Activated CD4-positive, alpha-beta T cell treated with anti-CD3 and anti-CD28 coated beads for 36 hours (primary cell): ENCODE data around the gene COL8A2. TPM values are rescaled to one million over a fixed set of nuclear protein-coding genes. Genes with fewer than 3 reads are reported as not detected.
A peak's percentile ranks its signal among the peaks of the same experiment; 100 is the strongest.

ENCODE experiments used
- ATAC-seq: fragments of 200-7000 bp; cut with Tn5 transposase; one replicate; pipeline ENCODE4 v1.10.0; 2021; ENCODE audit warnings: mild to moderate bottlenecking, moderate library complexity
- CTCF ChIA-PET: fragments of 350-600 bp; sonication (Branson Sonifier 250); formaldehyde crosslinking; loops from one replicate; lab custom pipeline; 2021; ENCODE audit warnings: antibody characterized with exemption; lab: Charles Lee
- POLR2A ChIA-PET: fragments of 350-600 bp; sonication (Branson Sonifier 250); formaldehyde crosslinking; loops from one replicate; lab custom pipeline; 2021; ENCODE audit warnings: antibody characterized with exemption, inconsistent platforms; lab: Charles Lee
- DNase-seq: peaks from one replicate; pipeline ENCODE4 v3.0.0-alpha.2; 2020
- H3K27ac Mint-ChIP-seq: one replicate; pipeline ENCODE4 v1.8.0; 2021; ENCODE audit warnings: mixed read lengths
- H3K27me3 Mint-ChIP-seq: one replicate; pipeline ENCODE4 v1.8.0; 2021; ENCODE audit warnings: mixed read lengths
- H3K36me3 Mint-ChIP-seq: one replicate; pipeline ENCODE4 v1.8.0; 2021; ENCODE audit warnings: low read depth, mixed read lengths
- H3K4me1 Mint-ChIP-seq: one replicate; pipeline ENCODE4 v1.8.0; 2021; ENCODE audit warnings: mixed read lengths
- H3K4me3 Mint-ChIP-seq: one replicate; pipeline ENCODE4 v1.8.0; 2021; ENCODE audit warnings: mild to moderate bottlenecking, moderate library complexity, mixed read lengths
- H3K9me3 Mint-ChIP-seq: one replicate; pipeline ENCODE4 v1.8.0; 2021; ENCODE audit warnings: low read depth, mixed read lengths
- intact Hi-C, 2 experiments: fragments of 100-400 bp; cut with DNase I in 1 of 2; cut with micrococcal nuclease in 1 of 2; formaldehyde crosslinking; loops; one replicate each; pipeline versions ENCODE4 v1.14.2 to v1.15.1; 2022 to 2024; cut with DNase I, micrococcal nuclease
- total RNA-seq, 2 experiments: library from RNA; stranded (reverse); gene quantifications; one replicate each; pipeline ENCODE4 v1.2.3, GENCODE V29; 2021

Gene COL8A2
- total RNA-seq, 2 experiments from 2014 or later: 0.05 TPM

DNA sequence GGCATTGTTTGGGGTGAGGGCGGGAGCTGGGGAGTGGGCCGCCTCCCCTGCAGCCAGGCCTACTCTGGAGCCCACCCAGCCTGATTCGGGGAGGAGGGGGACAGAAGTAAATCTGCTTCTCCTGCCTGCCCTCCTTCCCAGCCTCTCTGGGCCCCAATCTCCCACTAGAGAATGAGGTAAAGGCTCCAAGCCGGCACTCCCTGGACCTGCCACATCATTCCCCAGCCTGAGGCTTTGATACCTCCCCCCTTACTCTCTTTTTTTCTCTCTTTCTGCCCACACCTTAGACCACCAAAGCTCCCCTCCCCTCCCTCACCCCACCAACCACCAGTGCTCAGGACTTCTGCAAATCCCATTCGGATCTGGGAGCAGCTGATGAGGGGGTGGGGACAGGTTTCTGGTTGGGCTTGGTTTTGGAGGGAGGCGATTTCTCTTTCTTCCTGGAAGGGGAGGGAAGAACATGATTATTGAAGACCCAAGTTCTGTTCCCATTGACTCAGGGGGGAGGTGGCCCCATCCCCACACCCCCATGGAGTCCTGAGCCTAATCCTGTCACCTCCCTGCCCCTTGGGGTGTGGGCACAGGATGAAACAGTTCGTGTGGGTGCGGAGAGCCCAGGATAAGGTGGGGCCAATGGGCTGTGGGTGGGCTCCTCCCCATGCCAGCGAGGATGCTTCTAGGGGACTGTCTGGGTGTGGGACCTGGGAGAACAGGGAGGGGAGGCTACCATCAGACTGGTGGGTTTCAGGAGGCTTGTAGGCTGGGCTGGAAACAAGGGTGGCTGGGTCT lies 32.3 kb upstream of the COL8A2 start:
- H3K36me3 Mint-ChIP-seq: peaks cover 35% of the 10 kb centered on the region
- peak overlapping the region; percentile 89 for H3K27ac Mint-ChIP-seq
- H3K9me3 Mint-ChIP-seq: no peaks in the 10 kb centered on the region
- peak; percentile 32 for DNase-seq
- no peaks in the 10 kb centered on the region for H3K27me3 Mint-ChIP-seq
- H3K4me1 Mint-ChIP-seq: peaks cover 63% of the 10 kb centered on the region
- CTCF ChIA-PET: interaction anchor here (0.6 to 1.3 kb wide), 3 partner anchors 58 to 144 kb away, joined by 3 read pairs; no protein-coding TSS in a partner anchor
- POLR2A ChIA-PET: interaction anchor here (1.0 to 1.2 kb wide), 2 partner anchors 67 to 230 kb away, joined by 3 to 4 read pairs; partner anchors contain the start of gene THRAP3
- ATAC-seq: no peak
- peak overlapping the region; percentile 88 for H3K4me3 Mint-ChIP-seq
- intact Hi-C loops: loop anchor here (1.0 to 5.0 kb wide), 3 partner anchors 8 to 1290 kb away; partner anchors contain the start of genes SFPQ (in 1 of the 2) and TRAPPC3 (in 1 of the 2)

GRCh38 chr1:36156329-36157114 lies 31.5 kb upstream of the COL8A2 start:
- intact Hi-C loops: loop anchor here (1.0 to 5.0 kb wide), 5 partner anchors 7 to 1289 kb away; partner anchors contain the start of genes SFPQ (in 1 of the 2), THRAP3 (in 1 of the 2) and TRAPPC3 (in 1 of the 2)
- H3K4me3 Mint-ChIP-seq: peak overlapping the region; percentile 88
- POLR2A ChIA-PET: interaction anchor here (0.9 to 1.2 kb wide), 4 partner anchors 67 to 230 kb away, joined by 3 to 5 read pairs (median 4); partner anchors contain the start of gene THRAP3
- peaks cover 63% of the 10 kb centered on the region for H3K4me1 Mint-ChIP-seq
- H3K27me3 Mint-ChIP-seq: no peaks in the 10 kb centered on the region
- CTCF ChIA-PET: interaction anchor here (0.6 to 1.3 kb wide), 4 partner anchors 32 to 145 kb away, joined by 3 to 4 read pairs (median 3); no protein-coding TSS in a partner anchor
- DNase-seq (peak; percentile 82), ATAC-seq (peak; percentile 20)
- H3K36me3 Mint-ChIP-seq: peaks cover 28% of the 10 kb centered on the region
- peak overlapping the region; percentile 89 for H3K27ac Mint-ChIP-seq
- H3K9me3 Mint-ChIP-seq: no peaks in the 10 kb centered on the region

DNA sequence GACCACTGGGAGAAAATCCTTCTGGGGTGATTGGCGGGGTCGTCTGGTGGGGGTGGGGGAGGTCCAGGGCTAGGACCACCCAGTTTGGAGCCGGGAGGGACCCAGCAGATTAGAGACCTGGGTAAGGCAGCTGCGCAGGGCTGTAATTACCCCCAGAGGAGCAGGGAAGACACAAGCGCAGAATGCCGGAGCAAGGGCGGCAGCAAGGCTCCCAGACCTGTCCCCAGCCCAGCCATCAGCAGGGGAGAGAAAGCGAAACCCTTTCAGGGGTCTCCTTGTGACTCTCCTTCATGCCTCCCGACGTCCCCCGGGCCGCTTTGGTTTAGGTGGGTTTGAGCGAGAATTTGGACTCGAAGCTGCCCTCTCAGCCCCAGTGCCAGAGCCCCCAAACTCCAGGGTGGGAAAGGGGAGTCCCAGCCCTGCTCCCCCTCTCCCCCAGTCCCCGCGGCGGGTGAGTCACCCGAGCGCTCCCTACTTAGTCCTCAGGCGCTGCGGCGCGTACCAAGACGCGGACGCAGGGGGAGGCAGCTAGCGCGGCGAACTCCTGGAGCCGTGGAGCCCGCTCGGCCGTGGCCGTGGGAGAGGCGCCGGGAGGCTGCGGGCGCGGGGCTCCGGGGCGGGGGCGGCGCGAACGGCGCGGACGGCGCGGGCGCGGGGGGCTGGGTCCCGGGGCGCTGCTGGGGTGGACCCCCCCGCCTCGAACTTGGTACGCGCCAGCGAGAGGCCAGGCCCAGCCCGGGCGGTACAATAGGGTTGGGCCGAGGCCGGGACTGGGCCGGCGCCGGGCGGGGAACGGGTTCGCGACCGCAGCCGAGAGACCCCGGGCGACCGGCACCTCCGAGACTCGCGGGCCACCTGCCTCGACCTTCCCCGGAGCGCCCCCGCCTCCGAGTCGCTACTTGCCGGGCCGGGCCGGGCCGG lies 30.6 kb upstream of the COL8A2 start, which contains the start of gene MAP7D1:
MAP7D1 (plus strand) TSS at position 753 of the 921 bp plus-strand sequence. CDS start 258 bp downstream, outside the sequence.
- Mint-ChIP-seq H3K27ac (peak within 1 kb of the TSS; percentile 90), H3K36me3 (peaks cover 24% of the 10 kb centered on the region), H3K27me3 (no peaks in the 10 kb centered on the region), H3K9me3 (no peaks in the 10 kb centered on the region), H3K4me3 (peak within 1 kb of the TSS; percentile 88), H3K4me1 (peaks cover 68% of the 10 kb centered on the region)
- ChIA-PET CTCF (interaction anchor here (0.7 to 1.4 kb wide), 5 partner anchors 33 to 1079 kb away, joined by 3 to 6 read pairs (median 5); no protein-coding TSS in a partner anchor), POLR2A (interaction anchor here (0.9 to 1.0 kb wide), 2 partner anchors 68 kb away, joined by 4 to 5 read pairs; partner anchors contain the start of gene THRAP3)
- ATAC-seq: peak; percentile 57
- DNase-seq: peak; percentile 92
- intact Hi-C loops: loop anchor here in 1 of 2 experiments (1.0 to 5.0 kb wide), 4 partner anchors 69 to 1288 kb away; partner anchors contain the start of genes SFPQ and THRAP3

DNA sequence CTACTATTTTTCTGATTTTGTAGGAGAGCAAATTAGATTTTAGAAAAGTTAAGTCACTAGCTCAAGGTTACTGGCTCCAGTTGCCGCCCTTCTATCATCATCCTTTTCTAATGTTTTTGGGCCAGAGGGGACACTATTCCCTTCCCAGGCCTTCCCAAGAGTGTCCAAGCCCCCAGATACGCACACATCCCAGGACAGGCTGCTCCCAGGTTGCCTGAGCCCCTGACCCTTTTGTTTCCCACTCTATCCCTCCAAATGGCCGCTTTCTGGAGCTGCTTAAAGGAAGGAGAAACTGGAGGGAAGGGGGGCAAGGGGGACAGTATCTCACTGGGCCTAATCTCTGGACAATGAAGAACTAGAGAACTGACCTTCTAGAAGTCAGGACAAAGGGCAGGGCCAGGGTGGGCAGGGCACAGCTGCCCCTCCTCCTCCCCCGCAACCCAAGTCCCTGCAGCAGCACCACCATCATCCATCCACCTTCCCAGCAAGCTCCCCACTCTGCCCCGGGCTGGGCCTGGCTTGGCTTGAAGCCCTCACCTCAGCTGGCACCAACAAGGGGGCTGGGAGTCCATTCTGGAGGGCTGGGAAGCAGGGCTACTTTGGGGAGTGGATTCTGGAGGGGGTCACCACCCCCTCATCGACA lies 29.9 kb upstream of the COL8A2 start:
- Mint-ChIP-seq H3K9me3 (no peaks in the 10 kb centered on the region), H3K36me3 (peaks cover 21% of the 10 kb centered on the region), H3K27ac (peak overlapping the region; percentile 90), H3K27me3 (no peaks in the 10 kb centered on the region), H3K4me3 (peak overlapping the region; percentile 78), H3K4me1 (peaks cover 68% of the 10 kb centered on the region)
- peak; percentile 26 for DNase-seq
- no peak for ATAC-seq
- intact Hi-C loops: loop anchor here in 1 of 2 experiments (5.0 kb wide), 3 partner anchors 963 to 1322 kb away; partner anchors contain the start of gene SFPQ
- CTCF ChIA-PET: interaction anchor here (0.7 to 1.4 kb wide), 3 partner anchors 131 to 1078 kb away, joined by 5 to 6 read pairs (median 5); no protein-coding TSS in a partner anchor
- POLR2A ChIA-PET: no interaction called here

- H3K9me3 Mint-ChIP-seq: no peaks in the 10 kb centered on the region
- ChIA-PET POLR2A (no interaction called here), CTCF (interaction anchor here (1.2 to 1.4 kb wide), 3 partner anchors 34 to 146 kb away, joined by 5 to 7 read pairs (median 5); no protein-coding TSS in a partner anchor)
- ATAC-seq (no peak), DNase-seq (no peak)
- H3K4me1 Mint-ChIP-seq: peaks cover 66% of the 10 kb centered on the region
- intact Hi-C loops: loop anchor here in 1 of 2 experiments (5.0 kb wide), 1 partner anchor 1323 kb away; no protein-coding TSS in a partner anchor
- H3K4me3 Mint-ChIP-seq: peak overlapping the region; percentile 78
- H3K36me3 Mint-ChIP-seq: peaks cover 15% of the 10 kb centered on the region
- no peaks in the 10 kb centered on the region for H3K27me3 Mint-ChIP-seq
- peak overlapping the region; percentile 90 for H3K27ac Mint-ChIP-seq
These were observed 29.3 kb upstream of the COL8A2 start for GRCh38 chr1:36154335-36154734.

GRCh38 chr1:36153476-36153875 lies 28.5 kb upstream of the COL8A2 start:
- peaks cover 13% of the 10 kb centered on the region for H3K36me3 Mint-ChIP-seq
- peak overlapping the region; percentile 84 for H3K27ac Mint-ChIP-seq
- ChIA-PET POLR2A (no interaction called here), CTCF (interaction anchor here (0.9 to 1.4 kb wide), 4 partner anchors 9 to 132 kb away, joined by 3 to 7 read pairs (median 4); no protein-coding TSS in a partner anchor)
- H3K27me3 Mint-ChIP-seq: no peaks in the 10 kb centered on the region
- no peak for ATAC-seq
- peaks cover 64% of the 10 kb centered on the region for H3K4me1 Mint-ChIP-seq
- no peak for DNase-seq
- intact Hi-C loops: loop anchor here in 1 of 2 experiments (5.0 kb wide), 1 partner anchor 1324 kb away; no protein-coding TSS in a partner anchor
- no peaks in the 10 kb centered on the region for H3K9me3 Mint-ChIP-seq
- H3K4me3 Mint-ChIP-seq: peak overlapping the region; percentile 18

- H3K27ac Mint-ChIP-seq: peak overlapping the region; percentile 90
- CTCF ChIA-PET: interaction anchor here (0.7 to 3.9 kb wide), 5 partner anchors 10 to 592 kb away, joined by 3 to 65 read pairs (median 4); no protein-coding TSS in a partner anchor
- POLR2A ChIA-PET: interaction anchor here (1.1 to 1.5 kb wide), 2 partner anchors 9 to 74 kb away, joined by 3 to 4 read pairs; no protein-coding TSS in a partner anchor
- intact Hi-C loops: loop anchor here in 1 of 2 experiments (5.0 kb wide), 1 partner anchor 1325 kb away; no protein-coding TSS in a partner anchor
- H3K4me3 Mint-ChIP-seq: peak overlapping the region; percentile 6
- no peak for ATAC-seq
- H3K9me3 Mint-ChIP-seq: no peaks in the 10 kb centered on the region
- DNase-seq: peak; percentile 70
- H3K36me3 Mint-ChIP-seq: peaks cover 2% of the 10 kb centered on the region
- no peaks in the 10 kb centered on the region for H3K27me3 Mint-ChIP-seq
- peaks cover 65% of the 10 kb centered on the region for H3K4me1 Mint-ChIP-seq
These were observed 26.8 kb upstream of the COL8A2 start for GRCh38 chr1:36151845-36152203.

- Mint-ChIP-seq H3K4me1 (peaks cover 69% of the 10 kb centered on the region), H3K27me3 (no peaks in the 10 kb centered on the region), H3K4me3 (peak overlapping the region; percentile 95), H3K27ac (peak overlapping the region; percentile 92), H3K9me3 (no peaks in the 10 kb centered on the region), H3K36me3 (peaks cover 2% of the 10 kb centered on the region)
- CTCF ChIA-PET: interaction anchor here (0.7 to 3.9 kb wide), 7 partner anchors 10 to 592 kb away, joined by 3 to 65 read pairs (median 26); no protein-coding TSS in a partner anchor
- ATAC-seq: no peak
- intact Hi-C loops: loop anchor here in 1 of 2 experiments (5.0 kb wide), 1 partner anchor 1326 kb away; no protein-coding TSS in a partner anchor
- no peak for DNase-seq
- POLR2A ChIA-PET: interaction anchor here (1.1 to 2.2 kb wide), 3 partner anchors 9 to 74 kb away, joined by 3 to 10 read pairs (median 4); no protein-coding TSS in a partner anchor
These were observed 26.3 kb upstream of the COL8A2 start for GRCh38 chr1:36151134-36151844.
